GM21447 (cell line): ENCODE results near the gene TAC4.

Experiments used
- ATAC-seq: cut with Tn5 transposase; IDR thresholded peaks from one replicate; pipeline ENCODE4 v1.9.1; 2021; ENCODE audit not compliant: unreplicated experiment

The TAC4 gene

GRCh38 chr17:49848019-49848473 lies at the start of gene TAC4:
TSS of gene TAC4 (minus strand) at chr17:49848069. CDS start at chr17:49848017, 52 bp downstream.
- ATAC-seq, result no peak

GRCh38 chr17:49896860-49897259 lies 49.0 kb upstream of the TAC4 start:
- ATAC-seq, result no peak

- no peak for ATAC-seq
These were observed 48.4 kb upstream of the TAC4 start for GRCh38 chr17:49896222-49896621.

- no peak for ATAC-seq
These were observed 47.9 kb upstream of the TAC4 start for GRCh38 chr17:49895812-49896211.

GRCh38 chr17:49894761-49895160 lies 46.9 kb upstream of the TAC4 start:
- ATAC-seq, result no peak

- ATAC-seq, result no peak
These were observed 44.0 kb upstream of the TAC4 start for GRCh38 chr17:49891694-49892389.

- no peak for ATAC-seq
These were observed 43.4 kb upstream of the TAC4 start for GRCh38 chr17:49891271-49891670.

- ATAC-seq, result no peak
These were observed 43.0 kb upstream of the TAC4 start for GRCh38 chr17:49890852-49891251.

GRCh38 chr17:49890077-49890821 lies 42.4 kb upstream of the TAC4 start:
- no peak for ATAC-seq

GRCh38 chr17:49889500-49889899 lies 41.6 kb upstream of the TAC4 start:
- no peak for ATAC-seq

- ATAC-seq, result no peak
These were observed 40.0 kb upstream of the TAC4 start for GRCh38 chr17:49887744-49888360.

GRCh38 chr17:49887086-49887743 lies 39.3 kb upstream of the TAC4 start:
- no peak for ATAC-seq

GRCh38 chr17:49886036-49886435 lies 38.2 kb upstream of the TAC4 start:
- no peak for ATAC-seq

GRCh38 chr17:49882434-49882833 lies 34.6 kb upstream of the TAC4 start:
- ATAC-seq, result no peak

GRCh38 chr17:49881054-49881402 lies 33.2 kb upstream of the TAC4 start:
- no peak for ATAC-seq

GRCh38 chr17:49880291-49881053 lies 32.6 kb upstream of the TAC4 start:
- ATAC-seq, result no peak

- ATAC-seq, result no peak
These were observed 31.3 kb upstream of the TAC4 start for GRCh38 chr17:49878931-49879904.

- no peak for ATAC-seq
These were observed 27.8 kb upstream of the TAC4 start for GRCh38 chr17:49875685-49876084.

- ATAC-seq, result no peak
These were observed 27.0 kb upstream of the TAC4 start for GRCh38 chr17:49874911-49875310.

GRCh38 chr17:49873926-49874325 lies 26.1 kb upstream of the TAC4 start:
- ATAC-seq, result no peak
